ENCODE data around the gene EXOC8. TPM values are rescaled to one million over a fixed set of nuclear protein-coding genes. Genes with fewer than 3 reads are reported as not detected.

The EXOC8 gene
- total RNA-seq, 4 donors from 2014 or later, result 11.8 to 15.3 (median 14.4) TPM

GRCh38 chr1:231335663-231336602 is 1.7 kb downstream of the EXOC8 start:
- H3K4me1 ChIP-seq, result peaks cover 4 to 71% (median 34%) of the 10 kb centered on the region in 3 donors

GRCh38 chr1:231334952-231335351 is 2.7 kb downstream of the EXOC8 start:
- Histone ChIP-seq H3K27me3 (no peaks in the 10 kb centered on the region), H3K27ac (no peak overlapping the region), H3K36me3 (peaks cover 0 to 4% of the 10 kb centered on the region in 2 donors), H3K9me3 (no peaks in the 10 kb centered on the region), H3K4me3 (peak overlapping the region; percentile 12 to 74), H3K4me1 (peaks cover 4 to 64% (median 34%) of the 10 kb centered on the region in 3 donors)
- no peak for TF ChIP-seq CTCF (IDR thresholded peaks at IDR 0.05)
- TF ChIP-seq POLR2AphosphoS5 (IDR thresholded peaks at IDR 0.05), result no peak
- no peak for TF ChIP-seq POLR2A (IDR thresholded peaks at IDR 0.05)
- no peak for TF ChIP-seq EP300 (IDR thresholded peaks at IDR 0.05)
- WGBS, 2 donors (ENCODE audit: low coverage in 1 of 2), result 75 to 82% methylated on average over 3 to 6 of the region's 6 CpGs
- no peak for ATAC-seq

More at GRCh38 chr1:231335663-231336602, 1.7 kb downstream of the EXOC8 start:
- TF ChIP-seq POLR2AphosphoS5 (IDR thresholded peaks at IDR 0.05) (no peak), EP300 (IDR thresholded peaks at IDR 0.05) (no peak), CTCF (IDR thresholded peaks at IDR 0.05) (no peak), POLR2A (IDR thresholded peaks at IDR 0.05) (no peak)
- no peak for ATAC-seq
- Histone ChIP-seq H3K27me3 (no peaks in the 10 kb centered on the region), H3K4me3 (peak overlapping the region; percentile 74 to 85), H3K27ac (peak overlapping the region in 2 of 4 donors; percentile 92 to 94), H3K9me3 (no peaks in the 10 kb centered on the region), H3K36me3 (peaks cover 0 to 6% of the 10 kb centered on the region in 2 donors)
- WGBS, 2 donors (ENCODE audit: low coverage in 1 of 2), result 69 to 70% methylated on average over 2 to 9 of the region's 21 CpGs

GRCh38 chr1:231334079-231334666 is 3.5 kb downstream of the EXOC8 start:
- WGBS, 2 donors (ENCODE audit: low coverage in 1 of 2), result 85% methylated on average over 1 of the region's 1 CpG; no CpG with 5 or more reads in 1 of the 2 donors
- Histone ChIP-seq H3K27me3 (no peaks in the 10 kb centered on the region), H3K4me3 (peak overlapping the region in 1 of 2 donors; percentile 74), H3K4me1 (peaks cover under 1 to 56% (median 29%) of the 10 kb centered on the region in 3 donors), H3K9me3 (no peaks in the 10 kb centered on the region), H3K36me3 (peaks cover 0 to 4% of the 10 kb centered on the region in 2 donors), H3K27ac (no peak overlapping the region)
- no peak for TF ChIP-seq POLR2AphosphoS5 (IDR thresholded peaks at IDR 0.05)
- TF ChIP-seq EP300 (IDR thresholded peaks at IDR 0.05), result no peak
- TF ChIP-seq POLR2A (IDR thresholded peaks at IDR 0.05), result no peak
- TF ChIP-seq CTCF (IDR thresholded peaks at IDR 0.05), result no peak
- ATAC-seq, result no peak

- Histone ChIP-seq H3K36me3 (peaks cover 0 to 4% of the 10 kb centered on the region in 2 donors), H3K27ac (no peak overlapping the region), H3K4me3 (no peak overlapping the region), H3K27me3 (no peaks in the 10 kb centered on the region), H3K4me1 (peaks cover 0 to 51% (median 27%) of the 10 kb centered on the region in 3 donors), H3K9me3 (no peaks in the 10 kb centered on the region)
- TF ChIP-seq EP300 (IDR thresholded peaks at IDR 0.05) (no peak), POLR2A (IDR thresholded peaks at IDR 0.05) (no peak), CTCF (IDR thresholded peaks at IDR 0.05) (no peak), POLR2AphosphoS5 (IDR thresholded peaks at IDR 0.05) (no peak)
- ATAC-seq, result no peak
- 92 to 96% methylated on average over 1 of the region's 1 CpG for WGBS, 2 donors (ENCODE audit: low coverage in 1 of 2)
Observed at GRCh38 chr1:231332761-231333160, 4.9 kb downstream of the EXOC8 start.
